ENCODE results near the gene TM7SF2.

The TM7SF2 gene

GRCh38 chr11:65103476-65103875 is 8.2 kb upstream of the TM7SF2 start:
- peaks cover 28% of the 10 kb centered on the region for H3K36me3 ChIP-seq (ENCODE audit: control insufficient read depth, low read length)
- H4K20me1 ChIP-seq (ENCODE audit: control insufficient read depth, insufficient read depth, low read depth, low read length), result no peaks in the 10 kb centered on the region
- no peak overlapping the region for H3K27ac ChIP-seq (ENCODE audit: low read depth, low read length)
- no peaks in the 10 kb centered on the region for H3K27me3 ChIP-seq (ENCODE audit: control insufficient read depth, low read length)
- no peaks in the 10 kb centered on the region for H3K9me2 ChIP-seq (replicated peaks; ENCODE audit: control insufficient read depth, low read length)
- H3K9me3 ChIP-seq (ENCODE audit: control insufficient read depth, insufficient read depth, low read length), result no peaks in the 10 kb centered on the region
- H3K79me2 ChIP-seq (ENCODE audit: control insufficient read depth, low read length), result peaks cover 31% of the 10 kb centered on the region
- TF ChIP-seq EZH2phosphoT487 (IDR thresholded peaks at IDR 0.05; ENCODE audit: borderline replicate concordance, low read length), result no peak
- TF ChIP-seq CTCF (IDR thresholded peaks at IDR 0.05; ENCODE audit: low read depth, low read length, poor library complexity, severe bottlenecking), result no peak
- H3K4me3 ChIP-seq (ENCODE audit: low read length), result no peak overlapping the region
- H3K4me1 ChIP-seq (ENCODE audit: control insufficient read depth, low read length), result no peaks in the 10 kb centered on the region
- no peaks in the 10 kb centered on the region for H3F3A ChIP-seq (ENCODE audit: control insufficient read depth, insufficient read depth)
- H3K4me2 ChIP-seq (ENCODE audit: low read length), result no peak overlapping the region

- TF ChIP-seq CTCF (IDR thresholded peaks at IDR 0.05; ENCODE audit: low read depth, low read length, poor library complexity, severe bottlenecking) (no peak), EZH2phosphoT487 (IDR thresholded peaks at IDR 0.05; ENCODE audit: borderline replicate concordance, low read length) (no peak)
- Histone ChIP-seq H3K36me3 (ENCODE audit: control insufficient read depth, low read length) (peaks cover 27% of the 10 kb centered on the region; the same call in 1 of the 2 replicates), H3K4me1 (ENCODE audit: control insufficient read depth, low read length) (no peaks in the 10 kb centered on the region), H4K20me1 (ENCODE audit: control insufficient read depth, insufficient read depth, low read depth, low read length) (no peaks in the 10 kb centered on the region), H3F3A (ENCODE audit: control insufficient read depth, insufficient read depth) (no peaks in the 10 kb centered on the region), H3K9me3 (ENCODE audit: control insufficient read depth, insufficient read depth, low read length) (no peaks in the 10 kb centered on the region), H3K4me2 (ENCODE audit: low read length) (no peak overlapping the region), H3K27ac (ENCODE audit: low read depth, low read length) (no peak overlapping the region), H3K27me3 (ENCODE audit: control insufficient read depth, low read length) (no peaks in the 10 kb centered on the region), H3K9me2 (replicated peaks; ENCODE audit: control insufficient read depth, low read length) (no peaks in the 10 kb centered on the region), H3K79me2 (ENCODE audit: control insufficient read depth, low read length) (peaks cover 22% of the 10 kb centered on the region), H3K4me3 (ENCODE audit: low read length) (no peak overlapping the region)
These were observed 7.0 kb upstream of the TM7SF2 start for GRCh38 chr11:65104628-65105027.

- H3K27me3 ChIP-seq (ENCODE audit: control insufficient read depth, low read length), result no peaks in the 10 kb centered on the region
- peaks cover 23% of the 10 kb centered on the region for H3K79me2 ChIP-seq (ENCODE audit: control insufficient read depth, low read length)
- no peaks in the 10 kb centered on the region for H3K9me2 ChIP-seq (replicated peaks; ENCODE audit: control insufficient read depth, low read length)
- H3K36me3 ChIP-seq (ENCODE audit: control insufficient read depth, low read length), result peaks cover 40% of the 10 kb centered on the region
- no peaks in the 10 kb centered on the region for H3K9me3 ChIP-seq (ENCODE audit: control insufficient read depth, insufficient read depth, low read length)
- peaks cover 16% of the 10 kb centered on the region for H3K4me1 ChIP-seq (ENCODE audit: control insufficient read depth, low read length)
- H3K27ac ChIP-seq (ENCODE audit: low read depth, low read length), result no peak overlapping the region
- H3F3A ChIP-seq (ENCODE audit: control insufficient read depth, insufficient read depth), result 0 out of 2 replicates have a peak, but pooled peaks cover 3% of the 10 kb centered on the region
- H3K4me2 ChIP-seq (ENCODE audit: low read length), result no peak overlapping the region
- no peak overlapping the region for H3K4me3 ChIP-seq (ENCODE audit: low read length)
- no peak for TF ChIP-seq EZH2phosphoT487 (IDR thresholded peaks at IDR 0.05; ENCODE audit: borderline replicate concordance, low read length)
- no peaks in the 10 kb centered on the region for H4K20me1 ChIP-seq (ENCODE audit: control insufficient read depth, insufficient read depth, low read depth, low read length)
These were observed 4.6 kb upstream of the TM7SF2 start for GRCh38 chr11:65107078-65107477.

- Histone ChIP-seq H3K79me2 (ENCODE audit: control insufficient read depth, low read length) (peaks cover 26% of the 10 kb centered on the region), H3K4me3 (ENCODE audit: low read length) (no peak overlapping the region), H3K4me1 (ENCODE audit: control insufficient read depth, low read length) (peaks cover 19% of the 10 kb centered on the region), H4K20me1 (ENCODE audit: control insufficient read depth, insufficient read depth, low read depth, low read length) (no peaks in the 10 kb centered on the region), H3K4me2 (ENCODE audit: low read length) (no peak overlapping the region), H3K9me3 (ENCODE audit: control insufficient read depth, insufficient read depth, low read length) (no peaks in the 10 kb centered on the region), H3K9me2 (replicated peaks; ENCODE audit: control insufficient read depth, low read length) (no peaks in the 10 kb centered on the region), H3K27ac (ENCODE audit: low read depth, low read length) (no peak overlapping the region), H3K36me3 (ENCODE audit: control insufficient read depth, low read length) (peaks cover 40% of the 10 kb centered on the region), H3K27me3 (ENCODE audit: control insufficient read depth, low read length) (no peaks in the 10 kb centered on the region), H3F3A (ENCODE audit: control insufficient read depth, insufficient read depth) (peaks cover 5% of the 10 kb centered on the region; the same call in 1 of the 2 replicates)
- no peak for TF ChIP-seq EZH2phosphoT487 (IDR thresholded peaks at IDR 0.05; ENCODE audit: borderline replicate concordance, low read length)
- no peak for TF ChIP-seq CTCF (IDR thresholded peaks at IDR 0.05; ENCODE audit: low read depth, low read length, poor library complexity, severe bottlenecking)
These were observed 3.8 kb upstream of the TM7SF2 start for GRCh38 chr11:65107751-65108468.

Data from DOHH2 (cell line).